HG03135 (cell line): Measurements from ENCODE around the gene METTL4.

ENCODE experiments used
- ATAC-seq: cut with Tn5 transposase; IDR thresholded peaks from one replicate; pipeline ENCODE4 v1.9.1; 2021; ENCODE audit warnings: mild to moderate bottlenecking, moderate library complexity; ENCODE audit not compliant: unreplicated experiment

Gene METTL4, protein sequence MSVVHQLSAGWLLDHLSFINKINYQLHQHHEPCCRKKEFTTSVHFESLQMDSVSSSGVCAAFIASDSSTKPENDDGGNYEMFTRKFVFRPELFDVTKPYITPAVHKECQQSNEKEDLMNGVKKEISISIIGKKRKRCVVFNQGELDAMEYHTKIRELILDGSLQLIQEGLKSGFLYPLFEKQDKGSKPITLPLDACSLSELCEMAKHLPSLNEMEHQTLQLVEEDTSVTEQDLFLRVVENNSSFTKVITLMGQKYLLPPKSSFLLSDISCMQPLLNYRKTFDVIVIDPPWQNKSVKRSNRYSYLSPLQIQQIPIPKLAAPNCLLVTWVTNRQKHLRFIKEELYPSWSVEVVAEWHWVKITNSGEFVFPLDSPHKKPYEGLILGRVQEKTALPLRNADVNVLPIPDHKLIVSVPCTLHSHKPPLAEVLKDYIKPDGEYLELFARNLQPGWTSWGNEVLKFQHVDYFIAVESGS

DNA sequence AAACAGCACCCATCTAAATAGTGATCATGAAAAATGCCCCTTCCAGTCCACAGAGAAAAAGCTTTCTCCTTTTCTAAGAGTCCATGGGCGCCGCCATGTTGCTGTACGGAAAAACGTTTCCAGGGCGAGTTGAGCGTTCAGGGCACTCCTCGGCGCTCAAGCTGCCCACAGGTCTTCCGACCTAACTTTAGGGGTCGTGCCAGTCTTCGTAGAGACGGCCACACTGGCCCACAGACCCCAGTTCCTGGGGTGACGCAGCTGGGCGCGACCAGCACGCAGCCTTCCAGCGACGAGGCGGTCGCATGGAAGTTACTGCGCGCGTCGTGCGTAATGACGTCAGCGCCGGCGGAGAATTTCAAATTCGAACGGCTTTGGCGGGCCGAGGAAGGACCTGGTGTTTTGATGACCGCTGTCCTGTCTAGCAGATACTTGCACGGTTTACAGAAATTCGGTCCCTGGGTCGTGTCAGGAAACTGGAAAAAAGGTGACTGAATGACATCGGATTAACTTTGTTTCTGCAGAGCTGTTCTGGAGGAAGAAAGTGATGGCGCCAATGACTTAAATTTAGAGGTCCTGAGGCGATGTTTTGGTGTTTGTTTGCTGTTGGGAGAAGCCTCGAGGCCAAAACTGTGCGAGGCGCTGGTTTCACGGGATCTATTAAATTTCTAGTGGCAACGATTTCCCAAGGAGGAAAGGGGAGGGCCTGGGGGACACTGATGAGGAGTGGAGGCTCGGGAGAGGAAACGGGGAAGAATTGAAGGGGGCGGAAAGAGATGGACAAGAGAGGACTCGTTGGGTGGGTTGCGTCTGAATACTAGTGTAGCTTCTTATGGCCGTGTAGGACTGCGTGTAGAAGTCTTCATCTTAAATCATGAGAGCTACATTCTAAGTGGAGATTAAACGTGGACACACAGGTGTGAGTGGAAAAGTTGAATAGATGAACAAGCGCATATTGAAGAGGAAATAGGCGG is at the start of gene METTL4, which contains the start of gene NDC80:
Gene METTL4, minus strand, starts transcription at position 306 of the 971 bp plus-strand sequence. CDS start 4,289 bp downstream, outside the sequence.
Gene NDC80, plus strand, starts transcription at position 358 of the 971 bp plus-strand sequence. CDS start 1,429 bp downstream, outside the sequence.
- ATAC-seq, result peak; percentile 79

DNA sequence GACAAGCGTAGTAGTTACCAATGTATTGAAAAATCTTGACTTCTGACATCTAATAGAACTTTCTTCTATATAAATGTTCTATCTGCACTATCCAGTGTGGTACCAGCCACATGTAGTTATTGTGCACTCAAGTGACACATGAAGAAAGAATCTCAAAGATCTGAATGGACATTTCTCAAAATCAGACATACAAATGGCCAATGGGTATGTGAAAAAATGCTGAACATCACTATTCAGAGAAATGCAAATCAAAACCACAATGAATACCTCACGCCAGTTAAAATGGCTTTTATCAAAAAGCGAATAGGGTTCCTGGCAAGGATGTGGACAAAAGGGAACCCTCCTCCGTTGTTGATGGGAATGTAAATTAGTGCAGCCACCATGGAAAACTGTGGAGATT is 46.7 kb upstream of the METTL4 start:
- ATAC-seq, result no peak

DNA sequence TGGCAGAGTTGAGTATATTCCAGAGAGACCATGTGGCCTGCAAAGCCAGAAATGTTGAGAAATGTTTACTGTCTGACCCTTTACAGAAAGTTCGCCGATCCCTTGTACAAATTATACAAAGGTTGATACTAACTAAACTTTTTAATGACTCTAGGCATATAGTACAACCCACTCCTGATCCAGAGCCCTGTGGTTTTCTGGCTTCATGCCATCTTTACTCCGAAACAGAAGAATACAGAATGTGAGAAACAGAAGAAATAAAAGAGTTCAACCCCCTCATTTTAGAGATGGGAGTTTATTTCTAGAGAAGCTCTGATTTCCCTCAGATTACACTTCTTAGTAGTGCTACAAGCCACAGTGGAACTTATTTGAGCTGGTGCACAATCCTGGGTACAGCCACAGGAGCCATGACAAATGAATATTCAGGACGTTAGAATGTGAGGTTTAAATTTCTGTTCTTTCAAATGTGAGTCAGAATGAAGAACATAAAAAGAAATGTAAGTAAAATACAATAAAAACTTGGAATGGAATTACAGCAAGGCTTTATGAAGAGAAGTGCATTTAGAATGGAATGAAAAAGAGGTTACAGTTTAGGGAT is 46.2 kb upstream of the METTL4 start:
- ATAC-seq, result no peak

DNA sequence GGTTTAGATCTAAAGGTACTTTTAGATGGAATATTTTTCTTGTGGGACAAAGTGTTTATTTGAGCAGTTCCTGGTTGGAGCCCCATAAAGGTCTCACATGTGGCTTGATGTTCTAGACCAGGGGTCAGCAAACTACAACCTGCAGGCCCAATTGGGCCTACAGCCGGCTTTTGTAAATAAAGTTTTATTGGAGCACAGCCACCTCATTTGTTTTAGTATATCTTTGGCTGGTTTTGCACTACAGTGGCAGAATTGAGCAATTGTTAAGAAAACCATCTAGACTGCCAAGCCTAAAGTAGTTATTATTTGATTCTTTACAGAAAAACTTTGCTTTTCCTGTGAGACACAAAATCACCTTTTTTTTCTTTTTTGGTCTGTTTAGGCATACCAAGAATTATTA is 41.7 kb upstream of the METTL4 start:
- ATAC-seq, result no peak

DNA sequence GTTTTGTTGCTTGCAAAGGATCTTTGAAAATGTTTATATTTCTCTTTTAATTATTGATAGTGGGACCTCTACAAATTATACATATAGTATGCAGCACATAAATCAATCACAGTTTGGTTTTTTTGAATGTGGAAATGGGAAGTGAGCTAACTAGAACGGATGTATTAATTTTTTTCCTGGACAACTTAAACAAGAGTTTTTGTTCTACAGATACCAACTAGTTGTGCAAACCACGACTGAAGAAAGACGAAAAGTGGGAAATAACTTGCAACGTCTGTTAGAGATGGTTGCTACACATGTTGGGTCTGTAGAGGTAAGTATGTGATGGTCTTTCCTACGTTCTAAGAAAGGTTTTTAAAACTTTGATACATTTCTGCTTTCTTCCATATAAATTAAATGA is 39.2 kb upstream of the METTL4 start:
- no peak for ATAC-seq

DNA sequence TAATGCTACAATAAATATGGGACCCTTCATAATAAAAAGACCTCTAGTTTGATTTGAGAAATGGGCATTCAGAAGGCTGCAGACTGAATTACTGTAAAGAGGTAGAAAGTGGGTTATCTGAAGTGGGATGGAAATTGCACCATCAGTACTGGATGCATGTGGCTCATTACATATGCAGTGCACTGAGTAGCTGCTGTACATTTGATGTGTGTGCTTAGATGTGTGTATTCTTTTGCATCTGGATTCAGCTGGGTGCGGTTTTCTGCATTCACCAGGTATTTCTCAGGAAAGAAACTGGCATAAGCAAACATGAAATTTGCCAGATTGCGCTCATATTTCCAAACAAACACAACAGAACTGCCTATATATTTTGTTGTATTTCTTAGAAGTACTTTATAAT is 38.3 kb upstream of the METTL4 start:
- ATAC-seq, result no peak

DNA sequence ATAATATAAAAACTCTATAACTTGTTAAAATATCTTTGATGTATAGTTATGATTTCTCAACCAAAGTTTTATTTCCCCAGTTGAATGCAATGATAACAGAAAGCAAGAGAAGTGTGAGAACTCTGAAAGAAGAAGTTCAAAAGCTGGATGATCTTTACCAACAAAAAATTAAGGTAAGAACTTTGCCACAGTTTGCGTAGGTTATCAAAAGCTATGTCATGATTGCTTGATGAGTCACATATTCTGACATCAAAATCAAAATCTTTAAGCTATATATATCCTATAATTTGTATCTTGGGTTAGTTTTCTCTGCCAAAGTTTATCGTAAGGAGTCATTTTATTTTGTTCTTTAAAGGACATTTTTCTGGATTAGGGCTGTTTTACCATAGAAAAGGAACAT is 35.0 kb upstream of the METTL4 start:
- ATAC-seq, result no peak

DNA sequence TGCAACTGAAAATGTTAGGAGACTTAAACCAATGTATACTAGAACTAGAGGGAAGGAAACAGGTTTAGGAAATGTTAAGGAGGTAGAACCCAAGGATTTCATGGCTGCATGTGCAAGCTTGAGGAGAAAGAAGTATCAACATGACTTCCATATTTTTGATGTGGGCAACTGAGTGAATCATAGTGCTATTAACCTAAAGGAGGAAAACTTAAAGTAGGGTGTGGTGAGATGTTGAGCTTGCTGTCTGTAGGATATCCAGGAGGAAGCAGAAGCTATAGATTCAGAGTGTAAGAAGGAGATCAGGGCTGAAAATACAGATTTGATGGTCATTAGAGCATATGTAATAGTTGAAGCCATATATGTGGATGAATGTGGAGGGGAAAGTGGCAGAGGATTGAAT is 31.5 kb upstream of the METTL4 start:
- ATAC-seq, result no peak

DNA sequence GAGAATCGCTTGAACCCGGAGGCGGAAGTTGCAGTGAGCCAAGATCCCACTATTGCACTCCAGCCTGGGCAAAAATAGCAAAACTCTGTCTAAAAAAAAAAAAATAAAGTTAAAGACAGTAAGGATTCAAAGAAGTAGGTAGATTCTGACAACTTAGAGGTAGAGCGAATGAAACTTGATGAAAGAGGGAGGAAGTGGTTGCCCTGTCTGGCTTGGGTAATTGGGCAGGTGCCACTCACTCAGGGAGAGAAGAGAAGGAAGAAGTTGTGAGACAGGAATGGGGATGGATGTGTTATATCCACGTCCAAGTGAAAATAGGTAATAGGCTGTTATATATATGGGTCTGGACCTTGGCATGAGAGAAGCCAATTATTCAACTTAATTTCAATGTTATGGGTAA is 26.3 kb upstream of the METTL4 start:
- no peak for ATAC-seq

DNA sequence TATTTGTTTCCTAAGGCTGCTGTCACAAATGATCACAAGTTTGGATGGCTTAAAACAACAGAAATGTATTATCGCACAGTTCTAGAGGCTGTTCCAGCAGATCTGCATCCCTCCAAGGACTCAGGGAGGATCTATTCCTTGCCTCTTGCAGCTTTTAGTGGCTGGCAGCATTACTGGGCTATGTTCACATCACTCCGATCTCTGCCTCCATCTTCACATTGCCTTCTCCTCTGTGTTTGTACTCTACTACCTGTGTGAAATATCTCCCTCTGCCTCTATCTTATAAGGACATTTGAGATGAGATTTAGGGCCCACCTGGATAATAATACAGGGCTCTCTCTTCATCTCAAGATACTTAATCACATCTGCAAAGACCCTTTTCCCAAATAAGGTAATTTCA is 19.0 kb upstream of the METTL4 start:
- no peak for ATAC-seq

DNA sequence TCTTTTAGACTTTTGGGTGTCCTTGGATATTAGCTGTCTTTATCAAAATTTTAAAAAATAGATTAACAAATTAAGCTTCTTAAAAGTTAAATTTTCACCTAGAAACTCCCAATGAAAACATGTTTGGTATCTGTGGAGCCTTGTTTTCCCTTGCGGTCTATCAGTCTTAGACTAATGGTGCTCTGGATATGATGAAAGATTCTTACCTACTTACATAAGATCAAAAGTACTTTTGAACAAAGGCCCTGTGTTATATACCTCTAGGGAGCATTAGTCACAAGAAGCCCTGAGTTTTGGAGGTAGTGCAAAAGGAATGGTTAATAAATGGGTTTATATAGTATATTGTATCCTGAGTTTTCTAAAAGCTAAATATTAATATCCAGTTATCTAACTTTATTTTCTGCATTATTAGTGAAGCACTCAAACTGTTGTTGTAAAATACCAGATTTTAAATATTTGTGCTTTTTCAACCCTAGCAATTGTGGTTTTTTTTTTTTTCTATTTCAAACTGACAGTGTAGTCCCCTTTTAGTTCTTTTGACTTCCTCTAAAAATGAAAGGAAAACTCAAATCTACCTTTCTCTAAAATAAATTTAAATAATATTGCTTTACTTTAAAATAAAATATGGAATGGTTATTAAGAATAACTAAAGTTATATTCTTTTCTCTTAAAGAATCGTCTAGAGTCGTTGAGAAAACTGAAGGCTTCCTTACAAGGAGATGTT is 18.2 kb upstream of the METTL4 start:
- no peak for ATAC-seq

DNA sequence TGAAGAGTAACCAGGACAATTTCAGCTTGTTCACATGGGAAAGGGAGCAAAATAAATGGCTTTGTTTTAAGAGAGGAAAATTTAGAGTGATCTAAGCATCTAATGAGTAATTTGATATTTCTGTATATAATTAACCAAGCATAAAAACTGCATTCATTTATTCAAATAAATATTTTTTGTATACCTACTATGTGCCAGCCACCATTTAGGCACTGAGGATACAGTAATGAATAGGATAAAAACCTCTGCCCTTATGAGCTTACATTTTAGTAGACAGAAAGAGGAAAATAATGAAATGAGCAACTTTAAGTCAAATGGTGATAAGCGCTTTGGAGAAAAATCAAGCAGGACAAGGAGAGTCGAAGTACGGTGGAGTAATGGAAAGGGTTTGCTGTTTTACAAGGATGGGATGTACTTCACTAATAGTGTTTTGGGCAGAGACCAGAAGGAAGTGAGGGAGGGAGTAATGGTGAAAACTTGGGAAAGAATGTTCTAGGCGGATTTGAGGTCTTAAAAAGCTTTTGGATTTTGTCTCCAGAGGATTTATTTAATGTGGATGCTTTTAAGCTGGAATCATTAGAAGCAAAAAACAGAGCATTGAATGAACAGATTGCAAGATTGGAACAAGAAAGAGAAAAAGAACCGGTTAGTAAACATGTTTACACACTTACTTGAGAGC is 17.5 kb upstream of the METTL4 start:
- no peak for ATAC-seq

DNA sequence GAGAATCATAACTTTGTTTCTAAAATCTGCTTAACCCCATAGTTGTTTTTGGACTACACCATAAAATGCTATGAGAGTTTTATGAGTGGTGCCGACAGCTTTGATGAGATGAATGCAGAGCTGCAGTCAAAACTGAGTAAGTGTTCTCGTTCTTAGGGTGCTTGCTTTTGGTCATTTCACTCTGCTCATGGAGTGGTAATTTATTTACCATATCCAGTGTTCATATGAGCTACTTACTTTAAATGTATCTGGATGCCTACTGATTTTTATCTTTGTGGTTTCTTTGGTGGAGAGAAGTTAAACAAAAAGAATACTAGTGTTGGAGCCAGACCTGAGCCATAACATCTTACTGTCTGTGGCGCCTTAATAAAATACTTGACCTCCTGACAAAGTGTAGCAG is 16.5 kb upstream of the METTL4 start:
- ATAC-seq, result no peak

DNA sequence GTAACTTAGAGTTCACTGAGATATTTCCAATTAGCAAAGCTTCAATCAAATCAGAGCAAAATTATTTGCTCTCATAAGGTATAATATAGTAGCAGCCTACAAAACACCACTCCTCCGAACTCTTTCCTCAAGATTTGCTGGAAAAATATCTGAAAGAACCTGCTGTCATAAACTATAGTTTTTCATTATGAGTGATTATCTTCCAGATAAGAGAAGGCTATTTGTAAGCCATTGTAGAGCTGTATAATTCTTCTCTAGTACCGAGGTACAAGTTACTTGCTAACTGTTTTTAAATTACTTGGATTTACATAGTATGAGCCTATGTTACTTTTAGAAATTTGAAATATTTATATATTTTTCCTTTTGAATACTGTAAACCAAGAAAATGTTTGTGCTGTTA is 2.1 kb upstream of the METTL4 start:
- ATAC-seq, result no peak

DNA sequence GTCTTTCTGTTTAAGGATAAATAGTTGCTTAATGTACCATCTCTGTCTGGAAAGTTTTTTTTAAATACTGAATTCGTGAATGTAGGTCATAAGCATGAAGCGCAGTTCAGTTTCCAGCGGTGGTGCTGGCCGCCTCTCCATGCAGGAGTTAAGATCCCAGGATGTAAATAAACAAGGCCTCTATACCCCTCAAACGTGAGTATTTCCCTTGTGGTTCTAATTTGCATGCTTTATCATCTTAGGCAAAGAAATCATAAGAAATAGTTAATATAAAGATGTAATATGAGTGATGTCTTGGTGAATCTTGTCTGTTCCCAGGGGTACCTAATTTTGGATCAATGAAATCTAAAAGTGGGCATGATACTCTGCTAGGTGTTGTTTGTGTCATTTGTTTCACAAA is 1.6 kb upstream of the METTL4 start:
- ATAC-seq, result no peak

DNA sequence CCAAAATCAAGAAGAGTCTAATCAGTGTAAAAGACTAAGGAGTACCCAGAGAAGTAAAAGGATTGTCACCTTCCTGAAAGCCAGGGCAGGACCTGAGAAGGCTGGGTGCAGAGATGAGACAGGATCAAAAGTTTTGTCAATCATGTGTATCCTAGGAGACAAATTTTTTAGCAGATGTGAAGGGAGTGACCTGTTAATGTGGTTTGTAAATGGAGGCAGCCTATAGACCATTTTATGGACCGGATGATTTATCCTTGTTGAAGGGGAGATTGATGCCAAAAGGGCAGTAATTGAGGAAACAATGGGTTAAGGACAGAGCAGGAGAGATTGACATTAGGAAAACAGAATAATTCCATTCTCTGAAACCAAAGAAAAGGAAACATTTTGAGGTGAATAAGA is 865 bp upstream of the METTL4 start:
- ATAC-seq, result peak; percentile 22

DNA sequence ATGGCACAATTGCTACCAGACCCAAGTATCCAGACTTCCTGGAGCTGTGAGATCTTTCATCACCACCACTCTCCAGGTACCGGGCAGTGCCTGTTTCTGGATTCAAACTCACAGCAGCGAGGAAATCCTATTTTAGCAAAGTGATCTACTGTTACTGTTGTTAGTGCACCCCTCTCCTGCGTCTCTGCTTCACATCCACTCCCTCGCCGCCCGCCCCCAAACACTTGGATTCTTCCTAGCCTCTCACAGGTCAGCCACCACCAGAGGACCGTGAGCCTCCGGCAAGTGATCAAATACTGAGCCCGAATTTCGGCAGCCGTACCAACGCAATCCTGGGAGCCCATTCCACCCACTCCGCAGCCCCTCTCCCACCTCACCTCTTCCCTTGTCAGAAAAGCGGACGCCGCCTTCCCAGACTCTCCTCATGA is 519 bp downstream of the METTL4 start:
- ATAC-seq, result peak; percentile 42

DNA sequence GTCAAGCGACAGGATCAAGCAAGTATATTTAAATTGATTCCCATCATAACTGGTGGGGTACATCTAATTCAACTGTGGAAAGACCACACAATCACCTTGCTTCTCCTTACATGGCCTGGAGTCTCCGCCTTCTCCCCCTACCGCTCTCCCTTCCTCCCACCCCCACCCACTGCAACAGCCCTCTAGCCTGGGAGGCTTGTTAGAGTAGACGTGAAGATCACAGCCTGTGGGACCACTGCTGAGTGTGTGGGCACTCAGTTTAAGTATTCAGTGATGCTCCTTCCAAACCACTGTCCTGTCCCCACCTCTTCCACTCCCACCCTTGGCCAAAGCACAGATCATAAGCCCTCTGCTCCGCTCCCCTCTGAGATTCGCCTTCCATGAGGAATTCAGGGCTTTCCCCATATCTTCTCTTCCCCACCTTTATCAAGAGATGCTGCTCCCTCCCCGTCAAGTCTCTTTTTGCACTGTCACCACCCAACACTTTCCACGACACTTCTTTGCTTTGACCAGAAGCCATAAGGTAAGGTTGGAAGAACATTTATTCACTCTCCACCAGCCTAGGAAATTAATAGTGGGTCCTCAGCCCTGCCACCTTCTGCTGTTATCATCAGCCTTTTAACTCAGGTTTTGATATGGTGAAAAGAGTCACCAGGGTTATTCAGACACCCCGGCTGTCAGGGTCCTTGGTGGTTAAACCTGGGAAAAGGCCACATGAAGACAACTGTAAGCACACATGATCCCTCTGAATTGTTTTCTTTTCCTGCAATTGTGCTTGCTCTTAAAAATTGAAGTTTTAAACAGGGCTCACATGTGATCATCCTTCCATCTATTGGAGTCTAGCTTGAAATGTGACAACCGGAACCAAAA is 1.7 kb downstream of the METTL4 start:
- ATAC-seq, result no peak

DNA sequence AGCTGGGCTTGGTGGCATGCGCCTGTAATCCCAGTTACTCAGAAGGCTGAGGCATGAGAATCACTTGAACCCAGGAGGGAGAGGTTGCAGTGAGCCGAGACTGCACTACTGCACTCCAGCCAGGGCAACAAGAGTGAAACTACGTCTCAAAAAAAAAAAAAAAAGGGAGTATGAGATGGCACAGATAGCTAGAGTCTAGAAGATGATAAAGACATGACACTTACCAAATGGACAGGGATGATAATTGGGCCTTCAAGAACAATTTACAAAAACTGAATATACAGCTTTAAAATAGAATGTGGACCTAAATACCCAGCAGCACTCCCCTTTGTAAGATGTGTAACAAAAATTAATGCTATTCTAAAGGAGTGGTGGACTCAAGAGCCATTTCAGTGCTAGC is 2.7 kb downstream of the METTL4 start:
- no peak for ATAC-seq
